ENCODE data around the gene CELF2. TPM values are rescaled to one million over a fixed set of nuclear protein-coding genes. Genes with fewer than 3 reads are reported as not detected.

CELF2 gene
- total RNA-seq, 1 donor from 2014 or later, result 54.3 TPM

- TF ChIP-seq POLR2AphosphoS5 (IDR thresholded peaks at IDR 0.05; ENCODE audit: insufficient read depth in 1 of 2, low read depth in 1 of 2) (no peak), POLR2A (IDR thresholded peaks at IDR 0.05) (no peak)
- TF ChIP-seq, protein P1, sequence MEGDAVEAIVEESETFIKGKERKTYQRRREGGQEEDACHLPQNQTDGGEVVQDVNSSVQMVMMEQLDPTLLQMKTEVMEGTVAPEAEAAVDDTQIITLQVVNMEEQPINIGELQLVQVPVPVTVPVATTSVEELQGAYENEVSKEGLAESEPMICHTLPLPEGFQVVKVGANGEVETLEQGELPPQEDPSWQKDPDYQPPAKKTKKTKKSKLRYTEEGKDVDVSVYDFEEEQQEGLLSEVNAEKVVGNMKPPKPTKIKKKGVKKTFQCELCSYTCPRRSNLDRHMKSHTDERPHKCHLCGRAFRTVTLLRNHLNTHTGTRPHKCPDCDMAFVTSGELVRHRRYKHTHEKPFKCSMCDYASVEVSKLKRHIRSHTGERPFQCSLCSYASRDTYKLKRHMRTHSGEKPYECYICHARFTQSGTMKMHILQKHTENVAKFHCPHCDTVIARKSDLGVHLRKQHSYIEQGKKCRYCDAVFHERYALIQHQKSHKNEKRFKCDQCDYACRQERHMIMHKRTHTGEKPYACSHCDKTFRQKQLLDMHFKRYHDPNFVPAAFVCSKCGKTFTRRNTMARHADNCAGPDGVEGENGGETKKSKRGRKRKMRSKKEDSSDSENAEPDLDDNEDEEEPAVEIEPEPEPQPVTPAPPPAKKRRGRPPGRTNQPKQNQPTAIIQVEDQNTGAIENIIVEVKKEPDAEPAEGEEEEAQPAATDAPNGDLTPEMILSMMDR (IDR thresholded peaks at IDR 0.05), result no peak
- H3K4me1 ChIP-seq, result no peaks in the 10 kb centered on the region
- H3K27me3 ChIP-seq, result no peaks in the 10 kb centered on the region
- intact Hi-C loops (cut with DNase I), result no loop called here
- no peaks in the 10 kb centered on the region for H3K36me3 ChIP-seq
- DNase-seq (ENCODE audit: extremely low spot score in 2 of 2), result no peak
- no peak overlapping the region for H3K4me3 ChIP-seq
- no peak overlapping the region for H3K27ac ChIP-seq
- H3K9me3 ChIP-seq, result no peaks in the 10 kb centered on the region
Observed at GRCh38 chr10:11367505-11367904, 349.8 kb downstream of the CELF2 start.

GRCh38 chr10:11373717-11374171 is 356.1 kb downstream of the CELF2 start:
- H3K36me3 ChIP-seq, result no peaks in the 10 kb centered on the region

DNA sequence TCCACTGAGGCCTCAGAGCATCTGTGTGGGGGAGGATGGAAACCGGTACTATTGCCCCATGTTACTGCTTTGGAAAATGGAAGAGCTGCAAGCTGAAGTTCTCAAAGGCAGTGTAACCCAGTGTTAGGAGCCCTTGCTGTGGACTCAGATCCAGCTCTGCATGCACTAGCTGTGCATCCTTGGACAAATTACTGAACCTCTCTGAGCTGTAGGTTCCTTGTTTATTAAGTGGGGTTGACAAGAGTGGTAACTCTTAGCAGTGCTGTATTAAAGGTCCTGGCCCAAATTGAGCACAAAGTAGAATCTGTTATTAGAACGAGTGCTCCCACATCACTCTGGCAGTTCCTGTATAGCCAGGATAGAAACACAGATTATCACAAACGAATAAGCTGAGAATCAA is 359.6 kb downstream of the CELF2 start:
- intact Hi-C loops (cut with DNase I), result no loop called here
- Histone ChIP-seq H3K9me3 (no peaks in the 10 kb centered on the region), H3K27ac (no peak overlapping the region), H3K4me3 (no peak overlapping the region), H3K4me1 (no peaks in the 10 kb centered on the region), H3K36me3 (no peaks in the 10 kb centered on the region), H3K27me3 (no peaks in the 10 kb centered on the region)
- no peak for TF ChIP-seq POLR2AphosphoS5 (IDR thresholded peaks at IDR 0.05; ENCODE audit: insufficient read depth in 1 of 2, low read depth in 1 of 2)
- TF ChIP-seq POLR2A (IDR thresholded peaks at IDR 0.05), result no peak
- TF ChIP-seq, protein P1 (IDR thresholded peaks at IDR 0.05), result no peak
- DNase-seq (ENCODE audit: extremely low spot score in 2 of 2), result no peak

More at GRCh38 chr10:11373717-11374171, 356.1 kb downstream of the CELF2 start:
- TF ChIP-seq, protein P1 (IDR thresholded peaks at IDR 0.05), result no peak
- TF ChIP-seq POLR2A (IDR thresholded peaks at IDR 0.05) (no peak), POLR2AphosphoS5 (IDR thresholded peaks at IDR 0.05; ENCODE audit: insufficient read depth in 1 of 2, low read depth in 1 of 2) (no peak)
- DNase-seq (ENCODE audit: extremely low spot score in 2 of 2), result no peak
- intact Hi-C loops (cut with DNase I), result no loop called here
- no peak overlapping the region for H3K27ac ChIP-seq
- no peaks in the 10 kb centered on the region for H3K9me3 ChIP-seq
- H3K4me3 ChIP-seq, result no peak overlapping the region
- no peaks in the 10 kb centered on the region for H3K27me3 ChIP-seq
- no peaks in the 10 kb centered on the region for H3K4me1 ChIP-seq

- Histone ChIP-seq H3K36me3 (no peaks in the 10 kb centered on the region), H3K27ac (no peak overlapping the region), H3K9me3 (no peaks in the 10 kb centered on the region), H3K27me3 (no peaks in the 10 kb centered on the region), H3K4me3 (no peak overlapping the region), H3K4me1 (no peaks in the 10 kb centered on the region)
- no peak for DNase-seq (ENCODE audit: extremely low spot score in 2 of 2)
- TF ChIP-seq POLR2A (IDR thresholded peaks at IDR 0.05) (no peak), POLR2AphosphoS5 (IDR thresholded peaks at IDR 0.05; ENCODE audit: insufficient read depth in 1 of 2, low read depth in 1 of 2) (no peak)
- intact Hi-C loops (cut with DNase I), result no loop called here
Observed at GRCh38 chr10:11378835-11379234, 361.2 kb downstream of the CELF2 start.

GRCh38 chr10:11379771-11380170 is 362.1 kb downstream of the CELF2 start:
- no peak overlapping the region for H3K27ac ChIP-seq
- no peaks in the 10 kb centered on the region for H3K9me3 ChIP-seq
- DNase-seq (ENCODE audit: extremely low spot score in 2 of 2), result no peak
- H3K27me3 ChIP-seq, result no peaks in the 10 kb centered on the region
- no peak overlapping the region for H3K4me3 ChIP-seq
- intact Hi-C loops (cut with DNase I), result no loop called here
- no peaks in the 10 kb centered on the region for H3K36me3 ChIP-seq
- H3K4me1 ChIP-seq, result no peaks in the 10 kb centered on the region
- TF ChIP-seq POLR2A (IDR thresholded peaks at IDR 0.05) (no peak), POLR2AphosphoS5 (IDR thresholded peaks at IDR 0.05; ENCODE audit: insufficient read depth in 1 of 2, low read depth in 1 of 2) (no peak)
- TF ChIP-seq, protein P1 (IDR thresholded peaks at IDR 0.05), result no peak

Measured in vagina (tissue), 2 donors.